ENCODE results near the gene BTBD16.

The BTBD16 gene

DNA sequence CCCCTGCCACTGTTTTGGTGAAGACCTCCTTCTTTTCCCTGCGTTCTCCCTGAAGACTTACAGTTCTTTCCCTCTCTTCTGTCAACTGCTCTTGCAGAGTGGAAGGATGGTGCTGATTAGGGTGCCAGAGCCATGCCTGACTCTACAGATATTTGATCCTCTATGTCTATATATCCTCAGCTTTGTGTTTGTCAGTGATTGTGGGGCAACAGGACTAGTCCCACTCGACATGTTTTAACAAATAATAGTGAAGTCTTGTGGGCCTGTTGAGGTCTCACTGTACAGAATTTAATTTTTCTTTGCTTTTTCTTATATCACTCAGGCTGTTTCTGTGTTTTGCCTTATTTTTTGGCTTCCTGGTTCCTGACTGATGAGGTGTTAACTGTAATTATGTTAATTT, 108.4 kb downstream of the BTBD16 start:
- no peaks in the 10 kb centered on the region for H3K4me1 ChIP-seq (ENCODE audit: control insufficient read depth, insufficient read depth, low read length, poor library complexity, severe bottlenecking)
- H3K9me3 ChIP-seq (ENCODE audit: control insufficient read depth, low read length) = no peaks in the 10 kb centered on the region
- H3K27ac ChIP-seq (ENCODE audit: insufficient read depth, low read length, poor library complexity, severe bottlenecking) = no peak overlapping the region
- H3K27me3 ChIP-seq (replicated peaks; ENCODE audit: control insufficient read depth, insufficient read depth, low read length, poor library complexity, severe bottlenecking) = no peaks in the 10 kb centered on the region
- no peaks in the 10 kb centered on the region for H3K36me3 ChIP-seq (ENCODE audit: control insufficient read depth, insufficient read depth, low read length)
- no peak overlapping the region for H3K4me3 ChIP-seq (ENCODE audit: insufficient read depth, low read depth, low read length, poor library complexity, severe bottlenecking)
- no peak for DNase-seq

- Histone ChIP-seq H3K4me1 (ENCODE audit: control insufficient read depth, insufficient read depth, low read length, poor library complexity, severe bottlenecking) (no peaks in the 10 kb centered on the region), H3K27me3 (replicated peaks; ENCODE audit: control insufficient read depth, insufficient read depth, low read length, poor library complexity, severe bottlenecking) (no peaks in the 10 kb centered on the region), H3K27ac (ENCODE audit: insufficient read depth, low read length, poor library complexity, severe bottlenecking) (no peak overlapping the region), H3K9me3 (ENCODE audit: control insufficient read depth, low read length) (no peaks in the 10 kb centered on the region), H3K4me3 (ENCODE audit: insufficient read depth, low read depth, low read length, poor library complexity, severe bottlenecking) (no peak overlapping the region), H3K36me3 (ENCODE audit: control insufficient read depth, insufficient read depth, low read length) (no peaks in the 10 kb centered on the region)
- DNase-seq = no peak
These were observed 109.6 kb downstream of the BTBD16 start for GRCh38 chr10:122380703-122381102.

DNA sequence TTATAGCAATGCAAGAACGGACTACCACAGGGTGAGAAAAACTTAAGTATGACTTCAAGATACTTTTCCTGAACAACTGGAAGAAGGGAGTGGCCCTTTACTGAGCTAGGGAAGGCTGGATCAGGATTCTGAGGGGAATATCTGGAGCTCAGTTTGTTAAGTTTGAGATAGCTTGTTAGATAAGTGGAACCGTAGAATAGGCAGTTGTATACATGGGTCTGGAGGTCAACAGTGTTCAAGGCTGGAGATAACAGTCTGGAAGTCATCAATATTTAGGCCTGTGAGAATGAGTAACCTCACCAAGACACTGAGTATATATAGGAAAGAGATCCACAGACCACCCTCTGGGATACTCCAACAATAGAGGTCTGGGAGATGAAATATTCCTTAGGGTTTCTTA, 110.6 kb downstream of the BTBD16 start:
- no peak for DNase-seq
- H3K4me3 ChIP-seq (ENCODE audit: insufficient read depth, low read depth, low read length, poor library complexity, severe bottlenecking) = no peak overlapping the region
- H3K9me3 ChIP-seq (ENCODE audit: control insufficient read depth, low read length) = no peaks in the 10 kb centered on the region
- H3K36me3 ChIP-seq (ENCODE audit: control insufficient read depth, insufficient read depth, low read length) = no peaks in the 10 kb centered on the region
- no peak overlapping the region for H3K27ac ChIP-seq (ENCODE audit: insufficient read depth, low read length, poor library complexity, severe bottlenecking)
- no peaks in the 10 kb centered on the region for H3K27me3 ChIP-seq (replicated peaks; ENCODE audit: control insufficient read depth, insufficient read depth, low read length, poor library complexity, severe bottlenecking)
- no peaks in the 10 kb centered on the region for H3K4me1 ChIP-seq (ENCODE audit: control insufficient read depth, insufficient read depth, low read length, poor library complexity, severe bottlenecking)

DNA sequence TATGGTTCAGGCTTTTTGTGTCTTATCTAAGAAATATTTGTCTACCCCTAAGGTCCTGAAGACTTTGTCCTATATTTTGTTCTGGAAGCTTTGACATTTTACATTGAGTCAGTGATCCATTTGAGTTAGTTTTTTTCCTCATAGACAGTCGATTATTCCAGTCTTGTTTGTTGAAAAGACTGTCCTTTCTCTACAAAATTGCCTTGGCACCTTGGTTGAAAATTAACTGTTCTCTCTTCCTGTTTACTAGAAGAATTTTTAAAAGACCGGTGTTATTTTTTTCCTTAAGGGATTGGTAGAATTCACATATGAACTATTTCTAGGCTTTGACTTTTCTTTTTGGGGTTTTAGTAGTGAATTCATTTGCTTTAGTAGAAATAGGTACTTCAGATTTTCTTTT, 115.4 kb downstream of the BTBD16 start:
- Histone ChIP-seq H3K4me3 (ENCODE audit: insufficient read depth, low read depth, low read length, poor library complexity, severe bottlenecking) (no peak overlapping the region), H3K27me3 (replicated peaks; ENCODE audit: control insufficient read depth, insufficient read depth, low read length, poor library complexity, severe bottlenecking) (no peaks in the 10 kb centered on the region), H3K9me3 (ENCODE audit: control insufficient read depth, low read length) (no peaks in the 10 kb centered on the region), H3K4me1 (ENCODE audit: control insufficient read depth, insufficient read depth, low read length, poor library complexity, severe bottlenecking) (peaks cover 5% of the 10 kb centered on the region), H3K27ac (ENCODE audit: insufficient read depth, low read length, poor library complexity, severe bottlenecking) (no peak overlapping the region), H3K36me3 (ENCODE audit: control insufficient read depth, insufficient read depth, low read length) (no peaks in the 10 kb centered on the region)
- DNase-seq = no peak

- no peaks in the 10 kb centered on the region for H3K27me3 ChIP-seq (replicated peaks; ENCODE audit: control insufficient read depth, insufficient read depth, low read length, poor library complexity, severe bottlenecking)
- H3K4me1 ChIP-seq (ENCODE audit: control insufficient read depth, insufficient read depth, low read length, poor library complexity, severe bottlenecking) = peaks cover 5% of the 10 kb centered on the region
- DNase-seq = no peak
- H3K36me3 ChIP-seq (ENCODE audit: control insufficient read depth, insufficient read depth, low read length) = no peaks in the 10 kb centered on the region
- H3K4me3 ChIP-seq (ENCODE audit: insufficient read depth, low read depth, low read length, poor library complexity, severe bottlenecking) = no peak overlapping the region
- no peak overlapping the region for H3K27ac ChIP-seq (ENCODE audit: insufficient read depth, low read length, poor library complexity, severe bottlenecking)
- H3K9me3 ChIP-seq (ENCODE audit: control insufficient read depth, low read length) = no peaks in the 10 kb centered on the region
These were observed 116.5 kb downstream of the BTBD16 start for GRCh38 chr10:122387572-122387971.

All from effector memory CD4-positive, alpha-beta T cell (primary cell).